NT2/D1 (cell line): ENCODE results near the gene SPTLC1.

Experiments
- DNase-seq: peaks from one replicate; pipeline ENCODE4 v3.0.0-alpha.2; 2011; ENCODE audit warnings: low read depth, low spot score
- H3K27me3 ChIP-seq: 2 replicates; pipeline ENCODE4 v1.6.0; 2011; ENCODE audit warnings: mild to moderate bottlenecking; ENCODE audit not compliant: insufficient read length, insufficient read depth
- H3K36me3 ChIP-seq: 2 replicates; pipeline ENCODE4 v1.6.1; 2011; ENCODE audit warnings: mild to moderate bottlenecking, low read length, mixed read lengths; ENCODE audit not compliant: insufficient read depth, insufficient read length
- H3K4me1 ChIP-seq: 2 replicates; pipeline ENCODE4 v1.5.1; 2011; ENCODE audit not compliant: insufficient read depth, insufficient read length
- H3K4me3 ChIP-seq: 2 replicates; pipeline ENCODE4 v1.5.1; 2011; ENCODE audit warnings: low read depth; ENCODE audit not compliant: insufficient read length
- H3K9ac ChIP-seq: 2 replicates; pipeline ENCODE4 v1.6.0; 2011; ENCODE audit warnings: low read depth; ENCODE audit not compliant: insufficient read length
- H3K9me3 ChIP-seq: 2 replicates; pipeline ENCODE4 v1.5.1; 2011; ENCODE audit warnings: mild to moderate bottlenecking, low read length; ENCODE audit not compliant: insufficient read depth
- SUZ12 ChIP-seq: IDR thresholded peaks from 2 replicates; pipeline ENCODE4 v1.6.1; 2011; ENCODE audit not compliant: insufficient read length, insufficient read depth; ENCODE audit errors: extremely low read depth
- YY1 ChIP-seq: IDR thresholded peaks from 2 replicates; pipeline ENCODE4 v1.6.1; 2011; ENCODE audit not compliant: insufficient read length, insufficient read depth
- ZNF274 ChIP-seq: IDR thresholded peaks from 2 replicates; pipeline ENCODE4 v1.6.1; 2011; ENCODE audit warnings: mild to moderate bottlenecking, low read depth, low read length

The SPTLC1 gene

GRCh38 chr9:92098638-92099037 lies 16.6 kb downstream of the SPTLC1 start:
- peaks cover 5% of the 10 kb centered on the region for H3K4me1 ChIP-seq

GRCh38 chr9:92097997-92098482 lies 17.2 kb downstream of the SPTLC1 start:
- no peak for DNase-seq
- Histone ChIP-seq H3K4me1 (peaks cover 5% of the 10 kb centered on the region), H3K36me3 (peaks cover 37% of the 10 kb centered on the region), H3K9ac (no peak overlapping the region), H3K9me3 (peaks cover 6% of the 10 kb centered on the region; the same call in 1 of the 2 replicates), H3K4me3 (no peak overlapping the region), H3K27me3 (no peaks in the 10 kb centered on the region)
- TF ChIP-seq SUZ12 (no peak), ZNF274 (no peak), YY1 (no peak)

More at GRCh38 chr9:92098638-92099037, 16.6 kb downstream of the SPTLC1 start:
- Histone ChIP-seq H3K9ac (no peak overlapping the region), H3K27me3 (no peaks in the 10 kb centered on the region), H3K9me3 (peaks cover 6% of the 10 kb centered on the region; the same call in 1 of the 2 replicates), H3K4me3 (no peak overlapping the region), H3K36me3 (peaks cover 42% of the 10 kb centered on the region)
- TF ChIP-seq SUZ12: no peak
- no peak for TF ChIP-seq ZNF274
- TF ChIP-seq YY1: no peak
- no peak for DNase-seq

- Histone ChIP-seq H3K4me1 (peaks cover 3% of the 10 kb centered on the region), H3K4me3 (no peak overlapping the region), H3K27me3 (no peaks in the 10 kb centered on the region), H3K9ac (no peak overlapping the region), H3K9me3 (peaks cover 7% of the 10 kb centered on the region; the same call in 1 of the 2 replicates), H3K36me3 (peaks cover 36% of the 10 kb centered on the region)
- TF ChIP-seq YY1 (no peak), ZNF274 (no peak), SUZ12 (no peak)
- no peak for DNase-seq
These were observed 20.0 kb downstream of the SPTLC1 start for GRCh38 chr9:92095236-92095635.

GRCh38 chr9:92094655-92095054 lies 20.6 kb downstream of the SPTLC1 start:
- no peaks in the 10 kb centered on the region for H3K4me1 ChIP-seq

GRCh38 chr9:92077888-92078287 lies 37.3 kb downstream of the SPTLC1 start:
- no peak overlapping the region for H3K9ac ChIP-seq
- H3K36me3 ChIP-seq: peaks cover 82% of the 10 kb centered on the region
- no peaks in the 10 kb centered on the region for H3K4me1 ChIP-seq
- TF ChIP-seq SUZ12: no peak
- no peak for TF ChIP-seq ZNF274
- TF ChIP-seq YY1: no peak
- no peak overlapping the region for H3K4me3 ChIP-seq
- no peak for DNase-seq
- no peaks in the 10 kb centered on the region for H3K27me3 ChIP-seq
- 0 out of 2 replicates have a peak, but pooled peaks cover 6% of the 10 kb centered on the region for H3K9me3 ChIP-seq

More at GRCh38 chr9:92094655-92095054, 20.6 kb downstream of the SPTLC1 start:
- no peak overlapping the region for H3K9ac ChIP-seq
- TF ChIP-seq SUZ12: no peak
- no peak for TF ChIP-seq YY1
- no peak for TF ChIP-seq ZNF274
- H3K9me3 ChIP-seq: peaks cover 12% of the 10 kb centered on the region
- H3K4me3 ChIP-seq: no peak overlapping the region
- DNase-seq: no peak
- H3K27me3 ChIP-seq: no peaks in the 10 kb centered on the region
- H3K36me3 ChIP-seq: peaks cover 41% of the 10 kb centered on the region

- Histone ChIP-seq H3K9ac (no peak overlapping the region), H3K36me3 (peaks cover 88% of the 10 kb centered on the region), H3K4me3 (no peak overlapping the region), H3K9me3 (0 out of 2 replicates have a peak, but pooled peaks cover 6% of the 10 kb centered on the region), H3K27me3 (no peaks in the 10 kb centered on the region), H3K4me1 (no peaks in the 10 kb centered on the region)
- TF ChIP-seq ZNF274 (no peak), YY1 (no peak), SUZ12 (no peak)
- DNase-seq: no peak
These were observed 43.6 kb downstream of the SPTLC1 start for GRCh38 chr9:92071634-92072033.

GRCh38 chr9:92066168-92066567 lies 49.0 kb downstream of the SPTLC1 start:
- TF ChIP-seq YY1 (no peak), ZNF274 (no peak), SUZ12 (no peak)
- peaks cover 73% of the 10 kb centered on the region for H3K36me3 ChIP-seq
- no peaks in the 10 kb centered on the region for H3K4me1 ChIP-seq
- H3K27me3 ChIP-seq: no peaks in the 10 kb centered on the region
- H3K9me3 ChIP-seq: peaks cover 41% of the 10 kb centered on the region
- H3K4me3 ChIP-seq: no peak overlapping the region
- DNase-seq: no peak
- H3K9ac ChIP-seq: no peak overlapping the region

- Histone ChIP-seq H3K36me3 (peaks cover 72% of the 10 kb centered on the region), H3K4me1 (peaks cover 2% of the 10 kb centered on the region), H3K9ac (no peak overlapping the region), H3K27me3 (no peaks in the 10 kb centered on the region), H3K9me3 (peaks cover 49% of the 10 kb centered on the region), H3K4me3 (no peak overlapping the region)
- DNase-seq: no peak
- TF ChIP-seq YY1 (no peak), SUZ12 (no peak), ZNF274 (no peak)
These were observed 50.5 kb downstream of the SPTLC1 start for GRCh38 chr9:92064711-92065110.
